Type B pancreatic cell (in vitro differentiated cells): ENCODE measurements around the gene GLI3. TPM values are rescaled to one million over a fixed set of nuclear protein-coding genes. Genes with fewer than 3 reads are reported as not detected.

ENCODE experiments used
- DNase-seq: peaks from one replicate; pipeline ENCODE4 v3.0.0; 2021; ENCODE audit warnings: mixed read lengths; ENCODE audit not compliant: unreplicated experiment; ENCODE audit errors: extremely low spot score
- H3K27ac Mint-ChIP-seq: 2 replicates; pipeline ENCODE4 v1.8.0; 2021; ENCODE audit warnings: mild to moderate bottlenecking, mixed read lengths
- H3K27me3 Mint-ChIP-seq: 2 replicates; pipeline ENCODE4 v1.8.0; 2021; ENCODE audit warnings: mixed read lengths
- H3K36me3 Mint-ChIP-seq: 2 replicates; pipeline ENCODE4 v1.8.0; 2021; ENCODE audit warnings: mixed read lengths
- H3K4me1 Mint-ChIP-seq: one replicate; pipeline ENCODE4 v1.8.0; 2021; ENCODE audit warnings: mixed read lengths; ENCODE audit not compliant: unreplicated experiment
- H3K4me3 Mint-ChIP-seq: 2 replicates; pipeline ENCODE4 v1.8.0; 2021; ENCODE audit warnings: mild to moderate bottlenecking, mixed read lengths
- H3K9me3 Mint-ChIP-seq: 2 replicates; pipeline ENCODE4 v1.8.0; 2021; ENCODE audit warnings: mixed read lengths
- total RNA-seq: library from RNA; stranded (reverse); gene quantifications from 2 replicates; pipeline ENCODE4 v1.2.1, GENCODE V29; 2021; ENCODE audit warnings: low replicate concordance
- TF ChIP-seq, protein P1 (sequence below): fragments of 200-600 bp; sonication (generic); conservative IDR thresholded peaks from 2 replicates; pipeline ENCODE4 v1.5.0; 2021; ENCODE audit warnings: antibody characterized with exemption, mild to moderate bottlenecking

Gene GLI3
- total RNA-seq, 1 donor from 2014 or later = 141 TPM

DNA sequence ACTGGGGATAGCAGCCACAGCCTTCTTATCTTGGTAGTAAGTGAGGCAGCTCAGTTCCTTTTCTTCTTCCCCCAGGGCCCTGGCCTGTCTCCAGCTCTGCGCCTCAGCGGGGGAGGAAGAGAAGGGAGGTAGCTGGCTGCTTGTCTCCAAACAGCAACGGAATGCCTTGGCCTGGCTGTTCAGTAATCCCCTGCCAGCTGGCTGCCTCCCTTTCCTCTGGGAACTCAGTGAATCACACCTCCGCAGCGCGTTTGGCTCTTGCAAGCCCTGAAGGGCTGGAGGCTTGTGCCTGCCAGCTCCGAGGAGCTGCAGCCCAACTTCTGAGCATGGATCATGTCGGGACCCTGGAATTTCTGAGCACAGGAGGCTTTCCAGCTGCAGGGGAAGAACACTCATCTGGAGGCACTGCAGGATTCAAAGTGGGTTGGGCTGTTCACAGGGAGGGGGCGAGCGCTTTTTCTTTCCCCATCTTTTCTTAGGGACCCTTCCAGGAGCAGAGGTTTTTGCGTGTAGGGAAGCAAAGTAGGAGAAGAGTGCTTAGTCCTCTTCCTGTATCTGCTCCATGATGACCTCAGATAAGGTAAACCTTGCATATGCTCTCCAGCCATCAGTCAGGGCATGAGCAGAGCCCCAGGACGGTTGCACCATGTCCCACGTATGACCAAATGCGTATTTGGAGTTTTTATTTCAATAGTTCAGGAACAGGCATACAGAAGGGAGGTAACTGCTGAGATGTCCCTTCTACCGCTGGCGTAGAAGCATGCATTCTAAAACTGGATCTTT lies 280.9 kb downstream of the GLI3 start:
- Mint-ChIP-seq H3K27ac (peak overlapping the region; percentile 33), H3K27me3 (no peaks in the 10 kb centered on the region), H3K4me1 (peaks cover 26% of the 10 kb centered on the region), H3K4me3 (peak overlapping the region; percentile 15), H3K36me3 (peaks cover 9% of the 10 kb centered on the region), H3K9me3 (no peaks in the 10 kb centered on the region)
- no peak for DNase-seq
- TF ChIP-seq, protein P1, sequence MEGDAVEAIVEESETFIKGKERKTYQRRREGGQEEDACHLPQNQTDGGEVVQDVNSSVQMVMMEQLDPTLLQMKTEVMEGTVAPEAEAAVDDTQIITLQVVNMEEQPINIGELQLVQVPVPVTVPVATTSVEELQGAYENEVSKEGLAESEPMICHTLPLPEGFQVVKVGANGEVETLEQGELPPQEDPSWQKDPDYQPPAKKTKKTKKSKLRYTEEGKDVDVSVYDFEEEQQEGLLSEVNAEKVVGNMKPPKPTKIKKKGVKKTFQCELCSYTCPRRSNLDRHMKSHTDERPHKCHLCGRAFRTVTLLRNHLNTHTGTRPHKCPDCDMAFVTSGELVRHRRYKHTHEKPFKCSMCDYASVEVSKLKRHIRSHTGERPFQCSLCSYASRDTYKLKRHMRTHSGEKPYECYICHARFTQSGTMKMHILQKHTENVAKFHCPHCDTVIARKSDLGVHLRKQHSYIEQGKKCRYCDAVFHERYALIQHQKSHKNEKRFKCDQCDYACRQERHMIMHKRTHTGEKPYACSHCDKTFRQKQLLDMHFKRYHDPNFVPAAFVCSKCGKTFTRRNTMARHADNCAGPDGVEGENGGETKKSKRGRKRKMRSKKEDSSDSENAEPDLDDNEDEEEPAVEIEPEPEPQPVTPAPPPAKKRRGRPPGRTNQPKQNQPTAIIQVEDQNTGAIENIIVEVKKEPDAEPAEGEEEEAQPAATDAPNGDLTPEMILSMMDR = no peak

GRCh38 chr7:41955451-41955850 lies 281.6 kb downstream of the GLI3 start:
- H3K4me1 Mint-ChIP-seq = peaks cover 29% of the 10 kb centered on the region
- peak overlapping the region; percentile 33 for H3K27ac Mint-ChIP-seq

DNA sequence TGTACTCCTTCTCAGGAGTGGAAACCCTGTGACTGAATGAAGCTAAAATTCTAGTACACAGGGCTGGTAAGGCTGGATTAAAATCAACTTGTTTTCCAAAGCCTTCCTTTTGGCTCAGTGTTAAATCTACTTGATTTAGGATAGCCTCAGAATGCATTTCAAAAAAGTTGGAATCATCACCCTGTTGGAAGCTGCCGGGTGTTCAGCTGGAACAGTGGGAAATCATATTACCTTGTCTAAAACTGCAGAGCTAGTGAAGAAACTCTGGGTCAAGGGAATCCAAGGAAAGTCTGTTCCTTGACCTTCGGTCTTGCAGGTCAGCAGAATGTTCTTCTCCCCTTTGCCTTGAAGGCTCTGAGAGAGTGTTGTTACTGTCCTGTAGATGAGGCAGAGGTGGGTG lies 282.0 kb downstream of the GLI3 start:
- peaks cover 4% of the 10 kb centered on the region for H3K36me3 Mint-ChIP-seq
- no peak for DNase-seq
- peak overlapping the region; percentile 3 for H3K27ac Mint-ChIP-seq
- TF ChIP-seq, protein P1 = no peak
- no peaks in the 10 kb centered on the region for H3K9me3 Mint-ChIP-seq
- peaks cover 32% of the 10 kb centered on the region for H3K4me1 Mint-ChIP-seq
- no peak overlapping the region for H3K4me3 Mint-ChIP-seq
- H3K27me3 Mint-ChIP-seq = no peaks in the 10 kb centered on the region

More at GRCh38 chr7:41955451-41955850, 281.6 kb downstream of the GLI3 start:
- H3K4me3 Mint-ChIP-seq = peak overlapping the region; percentile 15
- H3K36me3 Mint-ChIP-seq = peaks cover 8% of the 10 kb centered on the region
- H3K27me3 Mint-ChIP-seq = no peaks in the 10 kb centered on the region
- no peaks in the 10 kb centered on the region for H3K9me3 Mint-ChIP-seq
- no peak for DNase-seq
- TF ChIP-seq, protein P1 = no peak

DNA sequence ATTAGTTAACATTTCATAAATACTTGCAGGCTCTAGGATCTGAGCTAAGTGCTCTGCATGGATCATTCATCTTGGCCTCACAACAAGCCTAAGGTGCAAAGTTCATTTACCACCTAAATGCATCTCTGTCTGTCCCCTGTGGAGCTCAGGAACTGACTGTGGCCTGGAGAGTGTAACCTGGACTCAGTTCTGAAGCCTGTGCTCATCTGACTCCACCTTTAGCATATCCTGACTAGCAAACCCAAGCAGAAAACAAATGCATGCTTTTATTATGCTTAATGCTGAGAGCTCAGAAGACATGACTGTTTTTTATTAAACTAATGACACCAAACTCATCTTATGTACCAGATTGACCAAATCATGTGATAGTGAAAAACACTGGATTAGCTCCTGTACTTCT lies 288.5 kb downstream of the GLI3 start:
- Mint-ChIP-seq H3K4me1 (peaks cover 22% of the 10 kb centered on the region), H3K27ac (no peak overlapping the region), H3K4me3 (no peak overlapping the region), H3K9me3 (no peaks in the 10 kb centered on the region), H3K36me3 (no peaks in the 10 kb centered on the region), H3K27me3 (peaks cover 9% of the 10 kb centered on the region)
- no peak for DNase-seq
- TF ChIP-seq, protein P1 = no peak

DNA sequence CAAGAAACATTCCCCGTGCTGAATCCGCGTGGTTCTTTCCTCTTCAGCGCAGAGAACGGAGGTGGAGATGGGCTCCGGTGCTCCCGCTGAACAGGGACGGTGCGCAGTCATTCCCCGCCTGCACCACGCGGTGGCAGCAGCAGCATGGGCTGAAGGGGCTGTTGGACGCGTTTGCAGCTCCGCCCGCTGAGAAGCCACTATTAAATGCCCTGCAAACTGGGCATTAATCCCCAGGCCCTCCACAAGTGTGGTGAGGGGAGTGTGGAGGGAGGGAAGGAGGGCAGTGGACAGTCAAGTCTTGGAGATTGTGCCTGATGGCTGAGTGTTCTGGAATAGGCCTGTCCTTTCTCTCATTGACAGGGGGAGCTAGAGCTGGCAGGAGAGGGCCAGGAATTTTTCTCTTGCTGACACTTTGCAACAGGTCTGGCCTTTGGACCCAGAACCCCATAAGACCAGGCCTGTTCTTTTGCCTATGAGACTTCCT lies 293.9 kb downstream of the GLI3 start:
- H3K27ac Mint-ChIP-seq = no peak overlapping the region
- no peaks in the 10 kb centered on the region for H3K9me3 Mint-ChIP-seq
- peaks cover 29% of the 10 kb centered on the region for H3K27me3 Mint-ChIP-seq
- H3K4me1 Mint-ChIP-seq = peaks cover 22% of the 10 kb centered on the region
- TF ChIP-seq, protein P1 = peak; percentile 98
- DNase-seq = peak; percentile 90
- H3K4me3 Mint-ChIP-seq = peak overlapping the region; percentile 80
- H3K36me3 Mint-ChIP-seq = no peaks in the 10 kb centered on the region
